Lower leg skin (tissue), 3 donors: ENCODE data around the gene NFIX.

Experiments used
- CTCF ChIP-seq, 3 donors: fragments of 450-650 bp; IDR thresholded peaks; one replicate each; pipeline ENCODE4 v1.5.1; 2016; ENCODE audit warnings: antibody characterized with exemption in 3 of 3, mild to moderate bottlenecking in 3 of 3, moderate library complexity in 2 of 3
- POLR2A ChIP-seq, 2 donors: fragments of 450-650 bp; IDR thresholded peaks; one replicate each; pipeline ENCODE4 v1.6.1; 2016 to 2017; ENCODE audit warnings: antibody characterized with exemption in 2 of 2, mild to moderate bottlenecking in 1 of 2, moderate library complexity in 1 of 2

- TF ChIP-seq CTCF (IDR thresholded peaks at IDR 0.05), result no peak
- no peak for TF ChIP-seq POLR2A (IDR thresholded peaks at IDR 0.05)
Observed at GRCh38 chr19:13087795-13088537, 92.7 kb downstream of the NFIX start.
